ENCODE results near the gene RUSC1. TPM values are rescaled to one million over a fixed set of nuclear protein-coding genes. Genes with fewer than 3 reads are reported as not detected.

The RUSC1 gene
- total RNA-seq, 2 experiments from 2014 or later = 10.7 to 11.8 TPM

DNA sequence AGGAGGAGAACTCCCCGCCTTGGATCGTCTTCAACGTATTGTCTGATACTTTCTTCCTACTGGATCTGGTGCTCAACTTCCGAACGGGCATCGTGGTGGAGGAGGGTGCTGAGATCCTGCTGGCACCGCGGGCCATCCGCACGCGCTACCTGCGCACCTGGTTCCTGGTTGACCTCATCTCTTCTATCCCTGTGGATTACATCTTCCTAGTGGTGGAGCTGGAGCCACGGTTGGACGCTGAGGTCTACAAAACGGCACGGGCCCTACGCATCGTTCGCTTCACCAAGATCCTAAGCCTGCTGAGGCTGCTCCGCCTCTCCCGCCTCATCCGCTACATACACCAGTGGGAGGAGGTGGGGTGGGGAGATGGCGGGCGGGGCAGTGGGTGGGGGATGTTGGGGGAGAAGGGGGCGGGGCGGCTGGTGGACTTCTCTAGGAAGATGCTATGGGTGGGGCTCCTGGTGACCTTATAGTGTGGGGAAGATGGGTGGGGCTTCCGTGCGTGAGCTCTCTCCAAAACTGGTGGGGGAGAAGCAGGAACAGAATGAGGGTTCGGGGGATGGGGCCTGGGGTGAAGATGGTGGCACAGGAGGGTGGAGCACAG is 38.1 kb upstream of the RUSC1 start:
- Histone ChIP-seq H3K4me1 (ENCODE audit: insufficient read depth, low read length) (peaks cover 10% of the 10 kb centered on the region), H3K9me3 (ENCODE audit: control insufficient read depth in 1 of 2, insufficient read depth in 1 of 2, low read length in 2 of 2) (no peaks in the 10 kb centered on the region), H3K27me3 (ENCODE audit: control insufficient read depth in 1 of 2, insufficient read depth in 2 of 2, low read length in 2 of 2) (no peaks in the 10 kb centered on the region), H3K4me3 (ENCODE audit: low read length) (no peak overlapping the region), H3K27ac (ENCODE audit: low read depth in 1 of 2, low read length in 2 of 2) (no peak overlapping the region), H3K36me3 (ENCODE audit: insufficient read depth, low read length) (no peaks in the 10 kb centered on the region)
- H3K36me3 Mint-ChIP-seq (ENCODE audit: low read depth) = no peaks in the 10 kb centered on the region
- no peak for TF ChIP-seq CTCF (IDR thresholded peaks at IDR 0.05)
- H3K9me3 Mint-ChIP-seq = no peaks in the 10 kb centered on the region
- H3K27me3 Mint-ChIP-seq = no peaks in the 10 kb centered on the region
- DNase-seq (no peak), ATAC-seq (ENCODE audit: poor library complexity) (no peak)
- intact Hi-C loops (cut with DNase I, micrococcal nuclease) = no loop called here
- H3K4me3 Mint-ChIP-seq = no peak overlapping the region
- peaks cover 14% of the 10 kb centered on the region for H3K4me1 Mint-ChIP-seq (ENCODE audit: low read depth)
- ChIA-PET CTCF (no interaction called here), POLR2A (no interaction called here)
- no peak overlapping the region for H3K27ac Mint-ChIP-seq

- ChIA-PET POLR2A (no interaction called here), CTCF (no interaction called here)
- Histone ChIP-seq H3K36me3 (ENCODE audit: insufficient read depth, low read length) (no peaks in the 10 kb centered on the region), H3K4me1 (ENCODE audit: insufficient read depth, low read length) (no peaks in the 10 kb centered on the region), H3K27me3 (ENCODE audit: control insufficient read depth in 1 of 2, insufficient read depth in 2 of 2, low read length in 2 of 2) (no peaks in the 10 kb centered on the region), H3K27ac (ENCODE audit: low read depth in 1 of 2, low read length in 2 of 2) (no peak overlapping the region), H3K4me3 (ENCODE audit: low read length) (no peak overlapping the region), H3K9me3 (ENCODE audit: control insufficient read depth in 1 of 2, insufficient read depth in 1 of 2, low read length in 2 of 2) (no peaks in the 10 kb centered on the region)
- Mint-ChIP-seq H3K9me3 (no peaks in the 10 kb centered on the region), H3K4me3 (no peak overlapping the region), H3K27me3 (no peaks in the 10 kb centered on the region), H3K4me1 (ENCODE audit: low read depth) (peaks cover 3% of the 10 kb centered on the region), H3K36me3 (ENCODE audit: low read depth) (no peaks in the 10 kb centered on the region), H3K27ac (no peak overlapping the region)
- DNase-seq (no peak), ATAC-seq (ENCODE audit: poor library complexity) (no peak)
- intact Hi-C loops (cut with DNase I, micrococcal nuclease) = no loop called here
- TF ChIP-seq CTCF (IDR thresholded peaks at IDR 0.05) = no peak
Observed at GRCh38 chr1:155284476-155284875, 36.2 kb upstream of the RUSC1 start.

GRCh38 chr1:155285063-155285462 is 35.6 kb upstream of the RUSC1 start:
- Mint-ChIP-seq H3K4me1 (ENCODE audit: low read depth) (no peaks in the 10 kb centered on the region), H3K4me3 (no peak overlapping the region), H3K36me3 (ENCODE audit: low read depth) (no peaks in the 10 kb centered on the region), H3K27me3 (no peaks in the 10 kb centered on the region), H3K9me3 (no peaks in the 10 kb centered on the region), H3K27ac (no peak overlapping the region)
- DNase-seq (no peak), ATAC-seq (ENCODE audit: poor library complexity) (no peak)
- H3K27me3 ChIP-seq (ENCODE audit: control insufficient read depth in 1 of 2, insufficient read depth in 2 of 2, low read length in 2 of 2) = no peaks in the 10 kb centered on the region
- H3K9me3 ChIP-seq (ENCODE audit: control insufficient read depth in 1 of 2, insufficient read depth in 1 of 2, low read length in 2 of 2) = no peaks in the 10 kb centered on the region
- TF ChIP-seq CTCF (IDR thresholded peaks at IDR 0.05) = no peak
- H3K4me1 ChIP-seq (ENCODE audit: insufficient read depth, low read length) = no peaks in the 10 kb centered on the region
- no peaks in the 10 kb centered on the region for H3K36me3 ChIP-seq (ENCODE audit: insufficient read depth, low read length)
- no peak overlapping the region for H3K27ac ChIP-seq (ENCODE audit: low read depth in 1 of 2, low read length in 2 of 2)
- no peak overlapping the region for H3K4me3 ChIP-seq (ENCODE audit: low read length)
- ChIA-PET POLR2A (no interaction called here), CTCF (no interaction called here)
- intact Hi-C loops (cut with DNase I, micrococcal nuclease) = no loop called here
